Parathyroid adenoma (tissue), 2 donors: ENCODE data around the gene NPEPL1.
A peak's percentile ranks its signal among the peaks of the same experiment; 100 is the strongest.

Experiments
- H2AFZ ChIP-seq: fragments of 300-600 bp; sonication (generic); one replicate; pipeline ENCODE4 v1.7.0; 2017; ENCODE audit warnings: antibody characterized with exemption, mild to moderate bottlenecking
- H3K27ac ChIP-seq: fragments of 300-600 bp; sonication (generic); one replicate; pipeline ENCODE4 v1.7.0; 2017
- H3K27me3 ChIP-seq: fragments of 300-600 bp; sonication (generic); one replicate; pipeline ENCODE4 v1.7.0; 2017; ENCODE audit warnings: low read length; ENCODE audit not compliant: control insufficient read depth, insufficient read depth
- H3K36me3 ChIP-seq: fragments of 300-600 bp; sonication (generic); one replicate; pipeline ENCODE4 v1.7.0; 2017; ENCODE audit warnings: low read length; ENCODE audit not compliant: control insufficient read depth, insufficient read depth
- H3K4me1 ChIP-seq: fragments of 300-600 bp; sonication (generic); one replicate; pipeline ENCODE4 v1.7.0; 2017; ENCODE audit warnings: control low read depth
- H3K4me2 ChIP-seq: fragments of 300-600 bp; sonication (generic); one replicate; pipeline ENCODE4 v1.7.0; 2017; ENCODE audit warnings: low read length
- H3K4me3 ChIP-seq: fragments of 300-600 bp; sonication (generic); one replicate; pipeline ENCODE4 v1.7.0; 2017; ENCODE audit warnings: low read depth, low read length
- H3K79me2 ChIP-seq: fragments of 300-600 bp; sonication (generic); one replicate; pipeline ENCODE4 v1.7.0; 2017; ENCODE audit warnings: control low read depth
- H3K9ac ChIP-seq: fragments of 300-600 bp; sonication (generic); one replicate; pipeline ENCODE4 v1.7.0; 2017; ENCODE audit warnings: mild to moderate bottlenecking
- H3K9me3 ChIP-seq: fragments of 300-600 bp; sonication (generic); one replicate; pipeline ENCODE4 v1.7.0; 2017; ENCODE audit warnings: low read length; ENCODE audit not compliant: control insufficient read depth
- CTCF ChIP-seq: fragments of 300-600 bp; sonication (generic); IDR thresholded peaks from one replicate; pipeline ENCODE4 v1.7.0; 2017; ENCODE audit warnings: antibody characterized with exemption, mild to moderate bottlenecking
- donor health status: primary hyperparathyroidism.

Gene NPEPL1

GRCh38 chr20:58650776-58651558 lies 41.6 kb upstream of the NPEPL1 start, which contains the start of gene STX16:
Gene STX16, plus strand, starts transcription at chr20:58651283. Its CDS starts 724 bp downstream, at chr20:58652007.
- peaks cover 26% of the 10 kb centered on the region for H3K79me2 ChIP-seq
- H3K27me3 ChIP-seq: no peaks in the 10 kb centered on the region
- H3K4me1 ChIP-seq: peaks cover 8% of the 10 kb centered on the region
- H3K27ac ChIP-seq: peak within 1 kb of the TSS; percentile 89
- peak within 1 kb of the TSS; percentile 85 for H3K4me3 ChIP-seq
- peak within 1 kb of the TSS; percentile 65 for H3K9ac ChIP-seq
- no peaks in the 10 kb centered on the region for H3K36me3 ChIP-seq
- peak; percentile 66 for TF ChIP-seq CTCF
- H2AFZ ChIP-seq: peak within 1 kb of the TSS; percentile 98
- no peaks in the 10 kb centered on the region for H3K9me3 ChIP-seq
- peak within 1 kb of the TSS; percentile 98 for H3K4me2 ChIP-seq

GRCh38 chr20:58651559-58651945 lies 41.0 kb upstream of the NPEPL1 start:
- no peak for TF ChIP-seq CTCF
- Histone ChIP-seq H3K4me3 (peak overlapping the region; percentile 85), H3K4me1 (peaks cover 9% of the 10 kb centered on the region), H3K36me3 (no peaks in the 10 kb centered on the region), H3K4me2 (peak overlapping the region; percentile 98), H3K9me3 (no peaks in the 10 kb centered on the region), H2AFZ (peak overlapping the region; percentile 98), H3K79me2 (peaks cover 28% of the 10 kb centered on the region), H3K9ac (peak overlapping the region; percentile 65), H3K27me3 (no peaks in the 10 kb centered on the region), H3K27ac (peak overlapping the region; percentile 89)

- no peaks in the 10 kb centered on the region for H3K27me3 ChIP-seq
- H3K27ac ChIP-seq: peak overlapping the region; percentile 89
- no peaks in the 10 kb centered on the region for H3K9me3 ChIP-seq
- H3K36me3 ChIP-seq: no peaks in the 10 kb centered on the region
- peak overlapping the region; percentile 98 for H2AFZ ChIP-seq
- H3K79me2 ChIP-seq: peaks cover 28% of the 10 kb centered on the region
- H3K4me2 ChIP-seq: peak overlapping the region; percentile 98
- H3K4me3 ChIP-seq: peak overlapping the region; percentile 85
- peak overlapping the region; percentile 65 for H3K9ac ChIP-seq
- TF ChIP-seq CTCF: no peak
- peaks cover 9% of the 10 kb centered on the region for H3K4me1 ChIP-seq
Measured at GRCh38 chr20:58651946-58652605, 40.5 kb upstream of the NPEPL1 start.

GRCh38 chr20:58652606-58653294 lies 39.9 kb upstream of the NPEPL1 start:
- H2AFZ ChIP-seq: peak overlapping the region; percentile 98
- peak overlapping the region; percentile 89 for H3K27ac ChIP-seq
- peaks cover 9% of the 10 kb centered on the region for H3K4me1 ChIP-seq
- no peaks in the 10 kb centered on the region for H3K36me3 ChIP-seq
- peak overlapping the region; percentile 85 for H3K4me3 ChIP-seq
- TF ChIP-seq CTCF: no peak
- peak overlapping the region; percentile 98 for H3K4me2 ChIP-seq
- no peaks in the 10 kb centered on the region for H3K27me3 ChIP-seq
- H3K79me2 ChIP-seq: peaks cover 28% of the 10 kb centered on the region
- H3K9me3 ChIP-seq: no peaks in the 10 kb centered on the region
- peak overlapping the region; percentile 65 for H3K9ac ChIP-seq
